ENCODE measurements around the gene CELF2.

CELF2 gene

DNA sequence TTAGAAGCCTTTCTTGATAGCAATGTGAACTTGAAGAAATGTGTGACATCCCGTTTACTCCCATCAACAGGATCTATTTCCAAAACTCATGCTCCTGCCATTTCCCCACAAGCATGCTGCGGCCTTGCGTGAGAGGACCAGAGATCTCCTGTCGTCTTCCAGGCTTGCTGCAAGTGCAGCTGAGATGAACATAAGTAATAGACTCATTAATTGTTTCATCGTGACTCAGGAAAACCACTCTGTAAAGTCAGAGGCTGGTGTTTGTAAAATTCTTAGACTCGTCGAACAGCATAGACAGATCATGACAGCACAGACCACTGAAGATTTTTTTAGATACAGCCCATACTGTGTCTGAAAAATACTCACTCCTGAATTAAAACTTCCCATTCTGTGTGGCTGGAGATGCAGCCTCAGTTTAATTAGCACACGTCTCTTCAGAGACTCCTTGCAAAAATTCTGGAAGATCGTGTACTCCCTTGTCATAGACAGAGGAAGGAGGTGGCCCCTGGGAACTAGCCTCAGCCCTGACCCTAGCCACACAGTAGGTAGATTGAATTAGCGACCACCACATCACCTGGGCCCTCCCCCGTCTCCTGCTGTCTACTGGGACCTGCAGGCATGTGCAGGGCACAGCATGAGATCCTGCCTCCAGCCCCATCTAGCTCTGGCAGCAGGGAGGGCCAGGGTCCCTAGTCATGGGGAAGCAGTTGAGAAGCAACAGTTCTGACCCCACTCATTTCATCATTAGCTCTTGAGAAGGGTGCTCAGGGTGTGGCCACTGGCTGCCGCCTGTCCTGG is 226.0 kb downstream of the CELF2 start:
- no peak overlapping the region for H3K4me3 ChIP-seq (ENCODE audit: low read depth, low read length)
- H3K27ac ChIP-seq (ENCODE audit: extremely low read depth, low read depth, low read length), result no peak overlapping the region
- H3K4me1 ChIP-seq (ENCODE audit: control insufficient read depth, insufficient read depth, low read length), result no peaks in the 10 kb centered on the region
- CTCF ChIA-PET, result no interaction called here
- no peaks in the 10 kb centered on the region for H3K9me3 ChIP-seq (ENCODE audit: control insufficient read depth, insufficient read depth, low read depth, low read length)
- H3K36me3 ChIP-seq (ENCODE audit: control insufficient read depth in 2 of 2, insufficient read depth in 1 of 2, low read length in 2 of 2), result no peaks in the 10 kb centered on the region
- POLR2A ChIA-PET, result no interaction called here
- TF ChIP-seq ZBTB17 (tag by site-specific recombination; IDR thresholded peaks at IDR 0.05), result no peak
- no peak for TF ChIP-seq ZXDB (tag by site-specific recombination; IDR thresholded peaks at IDR 0.05)
- TF ChIP-seq ZNF473 (tag by site-specific recombination; IDR thresholded peaks at IDR 0.05), result no peak
- no peak for TF ChIP-seq OVOL3 (tag by site-specific recombination; IDR thresholded peaks at IDR 0.05)
- TF ChIP-seq, protein P1, sequence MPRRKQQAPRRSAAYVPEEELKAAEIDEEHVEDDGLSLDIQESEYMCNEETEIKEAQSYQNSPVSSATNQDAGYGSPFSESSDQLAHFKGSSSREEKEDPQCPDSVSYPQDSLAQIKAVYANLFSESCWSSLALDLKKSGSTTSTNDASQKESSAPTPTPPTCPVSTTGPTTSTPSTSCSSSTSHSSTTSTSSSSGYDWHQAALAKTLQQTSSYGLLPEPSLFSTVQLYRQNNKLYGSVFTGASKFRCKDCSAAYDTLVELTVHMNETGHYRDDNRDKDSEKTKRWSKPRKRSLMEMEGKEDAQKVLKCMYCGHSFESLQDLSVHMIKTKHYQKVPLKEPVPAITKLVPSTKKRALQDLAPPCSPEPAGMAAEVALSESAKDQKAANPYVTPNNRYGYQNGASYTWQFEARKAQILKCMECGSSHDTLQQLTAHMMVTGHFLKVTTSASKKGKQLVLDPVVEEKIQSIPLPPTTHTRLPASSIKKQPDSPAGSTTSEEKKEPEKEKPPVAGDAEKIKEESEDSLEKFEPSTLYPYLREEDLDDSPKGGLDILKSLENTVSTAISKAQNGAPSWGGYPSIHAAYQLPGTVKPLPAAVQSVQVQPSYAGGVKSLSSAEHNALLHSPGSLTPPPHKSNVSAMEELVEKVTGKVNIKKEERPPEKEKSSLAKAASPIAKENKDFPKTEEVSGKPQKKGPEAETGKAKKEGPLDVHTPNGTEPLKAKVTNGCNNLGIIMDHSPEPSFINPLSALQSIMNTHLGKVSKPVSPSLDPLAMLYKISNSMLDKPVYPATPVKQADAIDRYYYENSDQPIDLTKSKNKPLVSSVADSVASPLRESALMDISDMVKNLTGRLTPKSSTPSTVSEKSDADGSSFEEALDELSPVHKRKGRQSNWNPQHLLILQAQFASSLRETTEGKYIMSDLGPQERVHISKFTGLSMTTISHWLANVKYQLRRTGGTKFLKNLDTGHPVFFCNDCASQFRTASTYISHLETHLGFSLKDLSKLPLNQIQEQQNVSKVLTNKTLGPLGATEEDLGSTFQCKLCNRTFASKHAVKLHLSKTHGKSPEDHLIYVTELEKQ (tag by site-specific recombination; IDR thresholded peaks at IDR 0.05; ENCODE audit: borderline replicate concordance), result no peak
- TF ChIP-seq ZFP41 (tag by site-specific recombination; IDR thresholded peaks at IDR 0.05; ENCODE audit: borderline replicate concordance), result no peak
- no peak for TF ChIP-seq ZSCAN16 (tag by site-specific recombination; IDR thresholded peaks at IDR 0.05)
- no peak for TF ChIP-seq ZNF146 (tag by site-specific recombination; IDR thresholded peaks at IDR 0.05)
- TF ChIP-seq IKZF3 (tag by site-specific recombination; IDR thresholded peaks at IDR 0.05), result no peak
- no peak for TF ChIP-seq ZBTB1 (tag by site-specific recombination; IDR thresholded peaks at IDR 0.05)
- TF ChIP-seq, protein P2, sequence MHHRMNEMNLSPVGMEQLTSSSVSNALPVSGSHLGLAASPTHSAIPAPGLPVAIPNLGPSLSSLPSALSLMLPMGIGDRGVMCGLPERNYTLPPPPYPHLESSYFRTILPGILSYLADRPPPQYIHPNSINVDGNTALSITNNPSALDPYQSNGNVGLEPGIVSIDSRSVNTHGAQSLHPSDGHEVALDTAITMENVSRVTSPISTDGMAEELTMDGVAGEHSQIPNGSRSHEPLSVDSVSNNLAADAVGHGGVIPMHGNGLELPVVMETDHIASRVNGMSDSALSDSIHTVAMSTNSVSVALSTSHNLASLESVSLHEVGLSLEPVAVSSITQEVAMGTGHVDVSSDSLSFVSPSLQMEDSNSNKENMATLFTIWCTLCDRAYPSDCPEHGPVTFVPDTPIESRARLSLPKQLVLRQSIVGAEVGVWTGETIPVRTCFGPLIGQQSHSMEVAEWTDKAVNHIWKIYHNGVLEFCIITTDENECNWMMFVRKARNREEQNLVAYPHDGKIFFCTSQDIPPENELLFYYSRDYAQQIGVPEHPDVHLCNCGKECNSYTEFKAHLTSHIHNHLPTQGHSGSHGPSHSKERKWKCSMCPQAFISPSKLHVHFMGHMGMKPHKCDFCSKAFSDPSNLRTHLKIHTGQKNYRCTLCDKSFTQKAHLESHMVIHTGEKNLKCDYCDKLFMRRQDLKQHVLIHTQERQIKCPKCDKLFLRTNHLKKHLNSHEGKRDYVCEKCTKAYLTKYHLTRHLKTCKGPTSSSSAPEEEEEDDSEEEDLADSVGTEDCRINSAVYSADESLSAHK (tag by site-specific recombination; IDR thresholded peaks at IDR 0.05), result no peak
- no peak for TF ChIP-seq ZNF521 (tag by site-specific recombination; IDR thresholded peaks at IDR 0.05)
- TF ChIP-seq, protein P3, sequence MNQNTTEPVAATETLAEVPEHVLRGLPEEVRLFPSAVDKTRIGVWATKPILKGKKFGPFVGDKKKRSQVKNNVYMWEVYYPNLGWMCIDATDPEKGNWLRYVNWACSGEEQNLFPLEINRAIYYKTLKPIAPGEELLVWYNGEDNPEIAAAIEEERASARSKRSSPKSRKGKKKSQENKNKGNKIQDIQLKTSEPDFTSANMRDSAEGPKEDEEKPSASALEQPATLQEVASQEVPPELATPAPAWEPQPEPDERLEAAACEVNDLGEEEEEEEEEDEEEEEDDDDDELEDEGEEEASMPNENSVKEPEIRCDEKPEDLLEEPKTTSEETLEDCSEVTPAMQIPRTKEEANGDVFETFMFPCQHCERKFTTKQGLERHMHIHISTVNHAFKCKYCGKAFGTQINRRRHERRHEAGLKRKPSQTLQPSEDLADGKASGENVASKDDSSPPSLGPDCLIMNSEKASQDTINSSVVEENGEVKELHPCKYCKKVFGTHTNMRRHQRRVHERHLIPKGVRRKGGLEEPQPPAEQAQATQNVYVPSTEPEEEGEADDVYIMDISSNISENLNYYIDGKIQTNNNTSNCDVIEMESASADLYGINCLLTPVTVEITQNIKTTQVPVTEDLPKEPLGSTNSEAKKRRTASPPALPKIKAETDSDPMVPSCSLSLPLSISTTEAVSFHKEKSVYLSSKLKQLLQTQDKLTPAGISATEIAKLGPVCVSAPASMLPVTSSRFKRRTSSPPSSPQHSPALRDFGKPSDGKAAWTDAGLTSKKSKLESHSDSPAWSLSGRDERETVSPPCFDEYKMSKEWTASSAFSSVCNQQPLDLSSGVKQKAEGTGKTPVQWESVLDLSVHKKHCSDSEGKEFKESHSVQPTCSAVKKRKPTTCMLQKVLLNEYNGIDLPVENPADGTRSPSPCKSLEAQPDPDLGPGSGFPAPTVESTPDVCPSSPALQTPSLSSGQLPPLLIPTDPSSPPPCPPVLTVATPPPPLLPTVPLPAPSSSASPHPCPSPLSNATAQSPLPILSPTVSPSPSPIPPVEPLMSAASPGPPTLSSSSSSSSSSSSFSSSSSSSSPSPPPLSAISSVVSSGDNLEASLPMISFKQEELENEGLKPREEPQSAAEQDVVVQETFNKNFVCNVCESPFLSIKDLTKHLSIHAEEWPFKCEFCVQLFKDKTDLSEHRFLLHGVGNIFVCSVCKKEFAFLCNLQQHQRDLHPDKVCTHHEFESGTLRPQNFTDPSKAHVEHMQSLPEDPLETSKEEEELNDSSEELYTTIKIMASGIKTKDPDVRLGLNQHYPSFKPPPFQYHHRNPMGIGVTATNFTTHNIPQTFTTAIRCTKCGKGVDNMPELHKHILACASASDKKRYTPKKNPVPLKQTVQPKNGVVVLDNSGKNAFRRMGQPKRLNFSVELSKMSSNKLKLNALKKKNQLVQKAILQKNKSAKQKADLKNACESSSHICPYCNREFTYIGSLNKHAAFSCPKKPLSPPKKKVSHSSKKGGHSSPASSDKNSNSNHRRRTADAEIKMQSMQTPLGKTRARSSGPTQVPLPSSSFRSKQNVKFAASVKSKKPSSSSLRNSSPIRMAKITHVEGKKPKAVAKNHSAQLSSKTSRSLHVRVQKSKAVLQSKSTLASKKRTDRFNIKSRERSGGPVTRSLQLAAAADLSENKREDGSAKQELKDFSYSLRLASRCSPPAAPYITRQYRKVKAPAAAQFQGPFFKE (tag by site-specific recombination; IDR thresholded peaks at IDR 0.05; ENCODE audit: borderline replicate concordance), result no peak
